Prostate gland (tissue), 2 donors: ENCODE measurements around the gene PNO1. TPM values are rescaled to one million over a fixed set of nuclear protein-coding genes. Genes with fewer than 3 reads are reported as not detected.
"Not testable (repeated sequence)": the region's sequence is repeated elsewhere in the genome, so short reads cannot be mapped to it uniquely, and the experiment has no call there.

ENCODE experiments used
- DNase-seq: peaks from one replicate; pipeline ENCODE4 v3.0.0-alpha.2; 2019; ENCODE audit warnings: low spot score
- H3K27ac ChIP-seq, 2 donors: fragments of 200-600 bp; sonication (generic); 2 replicates each; pipeline ENCODE4 v1.5.1; 2017 to 2019
- H3K27me3 ChIP-seq: fragments of 200-600 bp; sonication (generic); replicated peaks from 2 replicates; pipeline ENCODE4 v1.5.1; 2019; ENCODE audit not compliant: insufficient read depth
- H3K36me3 ChIP-seq, 2 donors: fragments of 200-600 bp; sonication (generic); 1 replicate in 1 of 2; 2 replicates in 1 of 2; pipeline versions ENCODE4 v1.5.1 to v1.8.1; 2017 to 2019
- H3K4me1 ChIP-seq: fragments of 200-600 bp; sonication (generic); replicated peaks from 2 replicates; pipeline ENCODE4 v1.5.1; 2019
- H3K4me3 ChIP-seq, 2 donors: fragments of 200-600 bp; sonication (generic); 2 replicates each; pipeline ENCODE4 v1.5.1; 2017 to 2019
- H3K9me3 ChIP-seq: fragments of 200-600 bp; sonication (generic); 2 replicates; pipeline ENCODE4 v1.5.1; 2017
- POLR2A ChIP-seq: fragments of 450-650 bp; IDR thresholded peaks from one replicate; pipeline ENCODE4 v1.6.1; 2016; ENCODE audit warnings: antibody characterized with exemption, mild to moderate bottlenecking
- POLR2AphosphoS5 ChIP-seq: sonication (generic); formaldehyde crosslinking; IDR thresholded peaks from one replicate; pipeline ENCODE4 v1.6.1; 2017; ENCODE audit warnings: antibody characterized with exemption
- WGBS: methylation state at CpG from one replicate; pipeline ENCODE4 v1.1.5; 2018; 5-methylcytosine and 5-hydroxymethylcytosine counted together
- intact Hi-C: fragments of 100-400 bp; cut with DNase I; formaldehyde crosslinking; loops from one replicate; pipeline ENCODE4 v1.14.2; 2022
- total RNA-seq, 2 donors: library from RNA; depleted of rRNA; stranded (reverse); fragments of >200 nt; gene quantifications; one replicate each; pipeline ENCODE4 v1.1.0, GENCODE V29; 2016
- TF ChIP-seq, protein P1 (sequence below), 4 experiments: fragments of 200-600 bp in 2 of 4; fragments of 450-650 bp in 2 of 4; sonication (generic) in 2 of 4; IDR thresholded peaks; 1 replicate in 3 of 4; 2 replicates in 1 of 4; pipeline ENCODE4 v1.5.1; 2016 to 2019; ENCODE audit warnings: antibody characterized with exemption in 4 of 4, mild to moderate bottlenecking in 2 of 4, moderate library complexity in 2 of 4

PNO1 gene
- total RNA-seq, 2 donors from 2014 or later: 10.1 to 20.2 TPM

DNA sequence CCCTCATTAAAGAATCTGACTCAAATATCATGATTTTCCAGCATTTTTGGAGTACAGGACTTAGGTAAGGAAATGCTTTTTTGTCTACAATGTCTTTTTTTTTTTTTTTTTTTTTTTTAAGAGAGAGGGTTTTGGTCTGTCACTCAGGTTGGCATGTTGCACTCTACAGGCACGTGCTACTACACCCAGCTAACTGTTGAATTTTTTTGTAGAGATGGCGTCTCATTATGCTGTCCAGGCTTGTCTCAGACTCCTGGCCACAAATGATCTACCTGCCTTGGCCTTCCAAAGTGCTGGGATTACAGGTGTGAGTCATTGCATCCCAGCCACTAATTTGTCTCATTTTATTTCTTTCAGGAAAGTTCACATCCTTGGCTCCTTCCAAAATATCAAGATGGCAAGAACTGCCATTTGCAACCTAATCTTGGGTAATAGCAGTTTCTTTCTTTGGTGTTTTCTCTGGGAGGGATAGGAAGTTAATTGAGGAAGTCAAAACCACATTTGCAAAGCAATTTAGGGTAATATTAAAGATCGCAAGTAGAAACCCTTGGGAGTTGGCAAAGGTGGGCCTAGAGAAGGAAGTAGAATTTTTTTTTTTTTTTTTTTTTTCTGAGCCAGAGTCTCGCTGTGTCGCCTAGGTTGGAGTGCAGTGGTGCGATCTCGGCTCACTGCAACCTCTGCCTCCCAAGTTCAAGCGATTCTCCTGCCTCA is 15.5 kb downstream of the PNO1 start:
- no peak overlapping the region for H3K4me3 ChIP-seq
- WGBS: 85% methylated on average over 8 of the region's 8 CpGs
- H3K27ac ChIP-seq: no peak overlapping the region
- H3K9me3 ChIP-seq: no peaks in the 10 kb centered on the region
- H3K36me3 ChIP-seq: no peaks in the 10 kb centered on the region
- no peak for DNase-seq
- H3K27me3 ChIP-seq: no peaks in the 10 kb centered on the region
- TF ChIP-seq POLR2A: no peak
- no peak for TF ChIP-seq POLR2AphosphoS5
- TF ChIP-seq, protein P1, sequence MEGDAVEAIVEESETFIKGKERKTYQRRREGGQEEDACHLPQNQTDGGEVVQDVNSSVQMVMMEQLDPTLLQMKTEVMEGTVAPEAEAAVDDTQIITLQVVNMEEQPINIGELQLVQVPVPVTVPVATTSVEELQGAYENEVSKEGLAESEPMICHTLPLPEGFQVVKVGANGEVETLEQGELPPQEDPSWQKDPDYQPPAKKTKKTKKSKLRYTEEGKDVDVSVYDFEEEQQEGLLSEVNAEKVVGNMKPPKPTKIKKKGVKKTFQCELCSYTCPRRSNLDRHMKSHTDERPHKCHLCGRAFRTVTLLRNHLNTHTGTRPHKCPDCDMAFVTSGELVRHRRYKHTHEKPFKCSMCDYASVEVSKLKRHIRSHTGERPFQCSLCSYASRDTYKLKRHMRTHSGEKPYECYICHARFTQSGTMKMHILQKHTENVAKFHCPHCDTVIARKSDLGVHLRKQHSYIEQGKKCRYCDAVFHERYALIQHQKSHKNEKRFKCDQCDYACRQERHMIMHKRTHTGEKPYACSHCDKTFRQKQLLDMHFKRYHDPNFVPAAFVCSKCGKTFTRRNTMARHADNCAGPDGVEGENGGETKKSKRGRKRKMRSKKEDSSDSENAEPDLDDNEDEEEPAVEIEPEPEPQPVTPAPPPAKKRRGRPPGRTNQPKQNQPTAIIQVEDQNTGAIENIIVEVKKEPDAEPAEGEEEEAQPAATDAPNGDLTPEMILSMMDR (IDR thresholded peaks at IDR 0.05): no peak
- no peaks in the 10 kb centered on the region for H3K4me1 ChIP-seq
- intact Hi-C loops: no loop called here

DNA sequence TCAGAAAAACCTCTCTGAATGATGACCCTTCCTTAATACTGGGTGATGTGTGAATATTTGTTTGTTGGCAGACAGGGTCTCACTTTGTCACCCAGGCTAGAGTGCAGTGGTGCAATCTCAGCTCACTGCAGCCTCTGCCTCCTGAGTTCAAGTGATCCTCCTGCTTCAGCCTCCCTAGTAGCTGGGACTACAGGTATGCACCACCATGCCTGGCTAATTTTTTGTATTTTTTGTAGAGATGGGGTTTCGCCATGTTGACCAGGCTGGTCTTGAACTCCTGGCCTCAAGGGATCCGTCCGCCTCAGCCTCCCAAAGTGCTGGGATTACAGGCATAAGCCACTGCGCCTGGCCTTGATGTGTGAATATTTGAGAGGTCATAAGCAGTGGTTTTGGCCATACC is 17.5 kb downstream of the PNO1 start:
- H3K4me3 ChIP-seq, H3K36me3 ChIP-seq, H3K27ac ChIP-seq, DNase-seq, H3K4me1 ChIP-seq, intact Hi-C loops, H3K27me3 ChIP-seq, H3K9me3 ChIP-seq: not testable (repeated sequence)
- WGBS: 100% methylated on average over 4 of the region's 4 CpGs

DNA sequence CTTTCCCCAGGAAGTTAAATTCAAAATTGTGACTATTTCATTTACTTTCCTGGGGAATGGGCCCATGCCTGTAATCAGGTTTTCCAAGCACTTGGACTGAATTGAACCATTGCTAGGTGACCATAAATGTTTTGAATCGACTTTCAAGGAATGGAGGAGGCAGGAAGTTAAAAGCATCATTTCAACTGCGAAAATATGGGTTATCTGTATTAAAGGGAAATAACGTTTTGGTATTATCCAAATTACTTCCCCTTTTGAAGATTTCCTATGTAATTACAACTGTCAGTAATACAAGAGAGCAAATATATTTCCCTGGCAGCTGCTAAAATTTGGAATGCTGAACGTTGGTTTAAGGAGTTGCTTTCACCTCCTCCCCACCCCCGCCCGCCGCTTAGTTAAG is 19.0 kb downstream of the PNO1 start:
- intact Hi-C loops: no loop called here
- no peak for DNase-seq
- Histone ChIP-seq H3K27ac (no peak overlapping the region), H3K27me3 (no peaks in the 10 kb centered on the region), H3K9me3 (no peaks in the 10 kb centered on the region), H3K36me3 (no peaks in the 10 kb centered on the region), H3K4me3 (no peak overlapping the region), H3K4me1 (no peaks in the 10 kb centered on the region)
- WGBS: 73% methylated on average over 7 of the region's 7 CpGs
- TF ChIP-seq POLR2A (no peak), POLR2AphosphoS5 (no peak)
- TF ChIP-seq, protein P1 (IDR thresholded peaks at IDR 0.05): no peak

- DNase-seq: no peak
- H3K4me1 ChIP-seq: no peaks in the 10 kb centered on the region
- no peak overlapping the region for H3K27ac ChIP-seq
- 39% methylated on average over 2 of the region's 2 CpGs for WGBS
- TF ChIP-seq POLR2AphosphoS5 (no peak), POLR2A (no peak)
- TF ChIP-seq, protein P1 (IDR thresholded peaks at IDR 0.05): no peak
- no peaks in the 10 kb centered on the region for H3K36me3 ChIP-seq
- H3K4me3 ChIP-seq: no peak overlapping the region
- intact Hi-C loops: no loop called here
- H3K9me3 ChIP-seq: no peaks in the 10 kb centered on the region
- H3K27me3 ChIP-seq: no peaks in the 10 kb centered on the region
Measured at GRCh38 chr2:68177541-68177940, 19.9 kb downstream of the PNO1 start.

- H3K27ac ChIP-seq: no peak overlapping the region
- 97% methylated on average over 3 of the region's 3 CpGs for WGBS
- no peaks in the 10 kb centered on the region for H3K9me3 ChIP-seq
- intact Hi-C loops: no loop called here
- no peaks in the 10 kb centered on the region for H3K36me3 ChIP-seq
- no peak for DNase-seq
- no peak for TF ChIP-seq POLR2A
- no peak for TF ChIP-seq POLR2AphosphoS5
- TF ChIP-seq, protein P1 (IDR thresholded peaks at IDR 0.05): no peak
- H3K4me3 ChIP-seq: no peak overlapping the region
- no peaks in the 10 kb centered on the region for H3K4me1 ChIP-seq
- no peaks in the 10 kb centered on the region for H3K27me3 ChIP-seq
Measured at GRCh38 chr2:68178432-68178831, 20.7 kb downstream of the PNO1 start.
